HTR-8/SVneo (cell line): ENCODE data around the gene CPTP.

ENCODE experiments used
- DNase-seq: peaks from one replicate; pipeline ENCODE4 v3.0.0; 2011; ENCODE audit warnings: low spot score, mixed read lengths; ENCODE audit not compliant: insufficient read length
- FAIRE-seq: peaks from 2 replicates; lab custom pipeline; 2011; peaks lifted over from hg19 to GRCh38; lab: Jason Lieb, UNC

Gene CPTP

GRCh38 chr1:1374589-1374928, 50.0 kb downstream of the CPTP start:
- FAIRE-seq (no peak), DNase-seq (no peak)

GRCh38 chr1:1374929-1375662, 50.5 kb downstream of the CPTP start, which contains the start of gene AURKAIP1:
TSS of gene AURKAIP1 (minus strand) at chr1:1375207. CDS start at chr1:1374756, 451 bp downstream.
- DNase-seq, result peak; percentile 96
- peak; percentile 96 for FAIRE-seq

GRCh38 chr1:1376551-1377226, 52.1 kb downstream of the CPTP start:
- DNase-seq (no peak), FAIRE-seq (no peak)

- DNase-seq (no peak), FAIRE-seq (no peak)
Observed at GRCh38 chr1:1377540-1378205, 53.1 kb downstream of the CPTP start.
